ENCODE results near the gene FAM118B. TPM values are rescaled to one million over a fixed set of nuclear protein-coding genes. Genes with fewer than 3 reads are reported as not detected.
"Not testable (repeated sequence)": the region's sequence is repeated elsewhere in the genome, so short reads cannot be mapped to it uniquely, and the experiment has no call there.

The FAM118B gene
- total RNA-seq, 1 donor from 2014 or later = 34.2 TPM

- not testable (repeated sequence) for DNase-seq (ENCODE audit: low read depth)
Observed at GRCh38 chr11:126308771-126309170, 97.2 kb downstream of the FAM118B start.

DNA sequence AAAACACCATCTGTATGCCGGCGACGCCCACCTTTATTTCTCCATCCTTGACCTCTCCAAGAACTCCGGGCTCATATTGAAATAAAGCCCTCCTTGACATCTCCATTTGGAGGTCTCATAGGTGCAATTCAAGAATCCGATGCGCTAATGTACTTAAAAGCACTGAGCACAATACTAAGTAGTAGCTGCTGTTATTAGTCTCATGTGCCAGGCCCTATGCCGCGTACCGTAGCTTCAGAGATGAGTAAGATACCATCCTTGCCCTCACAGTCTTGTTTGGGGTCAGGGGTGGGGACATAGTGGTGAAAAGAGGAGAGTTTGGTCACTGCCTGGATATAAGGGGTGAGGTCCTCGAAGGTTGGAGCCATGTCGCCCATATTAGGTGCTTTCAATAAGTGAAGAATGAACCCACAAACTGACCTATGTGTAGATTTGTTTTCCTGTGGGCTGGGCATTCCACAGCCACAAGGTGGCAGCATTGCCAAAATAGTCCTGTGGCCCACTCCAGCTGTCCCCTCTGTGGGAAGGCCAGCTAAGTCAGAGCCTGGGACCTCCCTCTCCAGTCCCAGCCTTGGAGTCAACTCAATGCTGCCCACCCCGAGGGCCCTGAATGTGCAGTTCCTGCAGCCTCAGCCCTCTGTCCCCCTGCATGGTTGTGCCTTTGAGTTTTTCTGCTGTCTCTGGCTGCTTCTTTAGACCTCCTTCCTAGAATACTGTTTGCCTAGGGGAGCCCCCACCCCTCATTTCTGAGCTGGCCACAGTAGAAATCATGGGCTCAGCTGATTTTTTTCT, 98.8 kb downstream of the FAM118B start:
- DNase-seq (ENCODE audit: low read depth) = peak; percentile 89

DNA sequence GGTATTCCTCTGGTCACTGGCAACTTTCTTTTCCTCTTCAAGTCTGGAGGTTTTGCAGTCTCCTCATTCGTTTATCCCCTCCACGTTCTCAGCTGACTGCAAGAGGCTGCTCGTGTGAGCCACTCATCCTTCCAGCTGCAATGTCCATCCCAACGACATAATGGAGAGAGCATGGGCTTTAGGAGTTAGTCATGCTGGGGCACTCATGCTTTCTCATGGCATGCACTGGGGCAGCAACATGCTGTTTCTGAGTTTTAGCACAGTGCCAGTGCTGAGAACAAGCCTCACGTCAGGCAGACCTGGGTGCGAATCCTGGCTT, 99.4 kb downstream of the FAM118B start:
- peak; percentile 19 for DNase-seq (ENCODE audit: low read depth)

DNA sequence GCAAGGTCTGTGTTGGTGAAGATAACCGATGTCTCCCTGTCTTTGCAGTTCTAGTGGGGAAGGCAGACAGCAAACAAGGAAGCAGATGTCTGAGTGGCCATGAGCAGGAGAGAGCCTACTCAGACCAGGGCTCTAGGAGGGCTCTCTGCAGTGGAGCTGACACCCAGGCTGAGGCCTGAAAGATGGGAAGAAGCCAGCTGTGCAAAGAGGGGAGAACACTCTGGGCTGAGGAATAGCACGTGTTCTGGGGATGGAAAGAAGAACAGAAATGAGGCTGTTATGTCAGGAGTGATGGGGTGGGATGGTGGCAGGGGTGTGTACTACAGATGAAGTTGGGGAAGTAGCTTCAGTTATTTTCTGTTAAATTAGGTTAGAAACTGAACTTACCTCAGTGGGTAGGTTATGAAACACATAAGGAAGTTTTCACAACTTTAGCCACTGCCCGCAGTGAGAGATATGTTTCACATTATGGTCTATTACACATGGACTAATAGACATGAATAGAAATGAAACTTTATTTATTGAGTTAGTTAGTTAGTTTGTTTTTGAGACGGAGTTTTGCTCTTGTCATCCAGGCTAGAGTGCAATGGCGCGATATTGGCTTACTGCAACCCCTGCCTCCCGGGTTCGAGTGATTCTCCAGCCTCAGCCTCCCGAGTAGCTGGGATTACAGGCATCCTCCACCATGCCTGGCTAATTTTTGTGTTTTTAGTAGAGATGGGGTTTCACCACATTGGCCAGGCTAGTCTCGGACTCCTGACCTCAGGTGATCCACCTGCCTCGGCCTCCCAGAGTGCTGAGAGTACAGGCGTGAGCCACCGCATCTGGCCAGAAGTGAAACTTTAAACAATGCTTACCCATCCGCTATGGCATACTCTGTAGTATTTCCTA, 100.1 kb downstream of the FAM118B start:
- DNase-seq (ENCODE audit: low read depth) = no peak

Other genes with a start within 250 kb of the FAM118B start
- 73.4 and 147 TPM in 2 replicates for gene CDON, start 148.9 kb upstream of the FAM118B start, total RNA-seq
- gene RPUSD4, start 132 bp upstream of the FAM118B start, total RNA-seq = 37.6 and 47.0 TPM in 2 replicates
- 143 and 157 TPM in 2 replicates for gene SRPRA, start 57.1 kb downstream of the FAM118B start, total RNA-seq
- 32.1 and 39.8 TPM in 2 replicates for gene FOXRED1, start 57.4 kb downstream of the FAM118B start, total RNA-seq
- 3.7 and 3.9 TPM in 2 replicates for gene TIRAP, start 71.3 kb downstream of the FAM118B start, total RNA-seq
- gene DCPS, start 92.3 kb downstream of the FAM118B start, total RNA-seq = 14.6 and 19.4 TPM in 2 replicates
- gene ST3GAL4, start 143.9 kb downstream of the FAM118B start, total RNA-seq = 24.2 and 25.2 TPM in 2 replicates

Measured in myocyte (in vitro differentiated cells).